Measurements from ENCODE around the gene SETMAR. TPM values are rescaled to one million over a fixed set of nuclear protein-coding genes. Genes with fewer than 3 reads are reported as not detected.

The SETMAR gene
- total RNA-seq, 2 experiments from 2014 or later, result 16.6 to 19.2 TPM

- no peaks in the 10 kb centered on the region for H3K9me3 ChIP-seq (ENCODE audit: low read length)
- peaks cover 54% of the 10 kb centered on the region for H3K36me3 ChIP-seq (ENCODE audit: insufficient read depth, low read length)
- H2AFZ ChIP-seq (ENCODE audit: low read length), result no peak overlapping the region
- H3K4me2 ChIP-seq (ENCODE audit: low read length), result no peak overlapping the region
- H3K4me3 ChIP-seq (ENCODE audit: low read depth, low read length, poor library complexity, severe bottlenecking), result no peak overlapping the region
- no peaks in the 10 kb centered on the region for H3K4me1 ChIP-seq (ENCODE audit: insufficient read depth, low read length, poor library complexity, severe bottlenecking)
- no peaks in the 10 kb centered on the region; the same call in 1 of the 2 replicates for H3K79me2 ChIP-seq (ENCODE audit: insufficient read depth, low read depth, low read length)
- no peaks in the 10 kb centered on the region for H3K9me2 ChIP-seq (ENCODE audit: insufficient read depth, low read length)
- CTCF ChIA-PET (ENCODE audit: unreplicated experiment), result no interaction called here
- TF ChIP-seq EZH2phosphoT487 (IDR thresholded peaks at IDR 0.05; ENCODE audit: borderline replicate concordance, low read depth, low read length) (no peak), CTCF (conservative IDR thresholded peaks at IDR 0.05; ENCODE audit: low read length) (no peak)
- H3K27ac ChIP-seq (ENCODE audit: low read depth, low read length, poor library complexity, severe bottlenecking), result no peak overlapping the region
- 0 out of 2 replicates have a peak, but pooled peaks cover 6% of the 10 kb centered on the region for H4K20me1 ChIP-seq (ENCODE audit: insufficient read depth, low read length)
- BruUV-seq (replicated peaks), result no TSS peak
- intact Hi-C loops (cut with micrococcal nuclease; ENCODE audit: unreplicated experiment), result no loop called here
- DNase-seq (ENCODE audit: low spot score), result no peak
- POLR2A ChIA-PET, result interaction anchor here (1.5 to 1.6 kb wide), 2 partner anchors 10 to 39 kb away, joined by 3 to 4 read pairs; no protein-coding TSS in a partner anchor
These were observed 8.3 kb downstream of the SETMAR start for GRCh38 chr3:4311496-4311895.

- Histone ChIP-seq H3K36me3 (ENCODE audit: insufficient read depth, low read length) (peaks cover 56% of the 10 kb centered on the region), H4K20me1 (ENCODE audit: insufficient read depth, low read length) (0 out of 2 replicates have a peak, but pooled peaks cover 6% of the 10 kb centered on the region), H3K27ac (ENCODE audit: low read depth, low read length, poor library complexity, severe bottlenecking) (no peak overlapping the region), H2AFZ (ENCODE audit: low read length) (no peak overlapping the region), H3K79me2 (ENCODE audit: insufficient read depth, low read depth, low read length) (no peaks in the 10 kb centered on the region), H3K9me3 (ENCODE audit: low read length) (no peaks in the 10 kb centered on the region), H3K4me1 (ENCODE audit: insufficient read depth, low read length, poor library complexity, severe bottlenecking) (no peaks in the 10 kb centered on the region), H3K4me2 (ENCODE audit: low read length) (no peak overlapping the region), H3K4me3 (ENCODE audit: low read depth, low read length, poor library complexity, severe bottlenecking) (no peak overlapping the region), H3K9me2 (ENCODE audit: insufficient read depth, low read length) (no peaks in the 10 kb centered on the region)
- TF ChIP-seq CTCF (conservative IDR thresholded peaks at IDR 0.05; ENCODE audit: low read length) (no peak), EZH2phosphoT487 (IDR thresholded peaks at IDR 0.05; ENCODE audit: borderline replicate concordance, low read depth, low read length) (no peak)
- intact Hi-C loops (cut with micrococcal nuclease; ENCODE audit: unreplicated experiment), result no loop called here
- ChIA-PET POLR2A (no interaction called here), CTCF (ENCODE audit: unreplicated experiment) (no interaction called here)
- no peak for DNase-seq (ENCODE audit: low spot score)
- BruUV-seq (replicated peaks), result no TSS peak
These were observed 10.6 kb downstream of the SETMAR start for GRCh38 chr3:4313606-4314293.

GRCh38 chr3:4314688-4315087 lies 11.5 kb downstream of the SETMAR start:
- TF ChIP-seq CTCF (conservative IDR thresholded peaks at IDR 0.05; ENCODE audit: low read length) (peak; percentile 77), EZH2phosphoT487 (IDR thresholded peaks at IDR 0.05; ENCODE audit: borderline replicate concordance, low read depth, low read length) (no peak)
- no TSS peak for BruUV-seq (replicated peaks)
- Histone ChIP-seq H3K9me3 (ENCODE audit: low read length) (no peaks in the 10 kb centered on the region), H2AFZ (ENCODE audit: low read length) (no peak overlapping the region), H3K36me3 (ENCODE audit: insufficient read depth, low read length) (peaks cover 55% of the 10 kb centered on the region; the same call in 1 of the 2 replicates), H3K4me3 (ENCODE audit: low read depth, low read length, poor library complexity, severe bottlenecking) (no peak overlapping the region), H4K20me1 (ENCODE audit: insufficient read depth, low read length) (0 out of 2 replicates have a peak, but pooled peaks cover 6% of the 10 kb centered on the region), H3K79me2 (ENCODE audit: insufficient read depth, low read depth, low read length) (no peaks in the 10 kb centered on the region), H3K4me2 (ENCODE audit: low read length) (no peak overlapping the region), H3K4me1 (ENCODE audit: insufficient read depth, low read length, poor library complexity, severe bottlenecking) (no peaks in the 10 kb centered on the region), H3K9me2 (ENCODE audit: insufficient read depth, low read length) (no peaks in the 10 kb centered on the region), H3K27ac (ENCODE audit: low read depth, low read length, poor library complexity, severe bottlenecking) (no peak overlapping the region)
- intact Hi-C loops (cut with micrococcal nuclease; ENCODE audit: unreplicated experiment), result no loop called here
- CTCF ChIA-PET (ENCODE audit: unreplicated experiment), result no interaction called here
- POLR2A ChIA-PET, result interaction anchor here (1.2 kb wide), 1 partner anchor 9 kb away, joined by 4 read pairs; no protein-coding TSS in a partner anchor
- peak; percentile 11 for DNase-seq (ENCODE audit: low spot score)
